GM21723 (cell line): ENCODE measurements around the gene KATNB1.
"Not testable (repeated sequence)": the region's sequence is repeated elsewhere in the genome, so short reads cannot be mapped to it uniquely, and the experiment has no call there.

ENCODE experiments used
- ATAC-seq: cut with Tn5 transposase; IDR thresholded peaks from one replicate; pipeline ENCODE4 v1.9.1; 2021; ENCODE audit warnings: mild to moderate bottlenecking, moderate library complexity; ENCODE audit not compliant: unreplicated experiment

The KATNB1 gene

GRCh38 chr16:57741660-57742191, 6.2 kb downstream of the KATNB1 start:
- no peak for ATAC-seq

DNA sequence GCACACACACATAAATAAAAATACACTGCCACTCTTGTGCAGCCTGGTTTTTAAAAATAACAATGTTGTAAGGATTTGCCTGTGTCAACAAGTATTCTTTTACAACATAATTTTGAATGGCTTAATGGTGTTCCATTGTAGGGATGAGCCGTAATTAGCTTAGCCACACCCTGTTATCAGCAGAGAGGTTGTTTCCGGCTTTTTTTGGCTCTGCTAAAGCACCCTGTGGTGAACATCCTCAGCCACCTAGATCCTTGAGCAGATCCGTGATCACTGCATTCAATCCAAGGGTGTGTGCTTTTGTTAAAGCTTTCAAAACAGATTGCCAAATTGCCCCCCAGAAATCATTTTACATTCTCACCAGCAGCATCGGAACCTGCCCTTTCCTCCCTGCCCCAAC, 7.0 kb downstream of the KATNB1 start:
- ATAC-seq = no peak

GRCh38 chr16:57743458-57743857, 7.9 kb downstream of the KATNB1 start:
- ATAC-seq = no peak

- ATAC-seq = no peak
These were observed 8.5 kb downstream of the KATNB1 start for GRCh38 chr16:57743886-57744641.

GRCh38 chr16:57744642-57744903, 9.0 kb downstream of the KATNB1 start:
- ATAC-seq = no peak

DNA sequence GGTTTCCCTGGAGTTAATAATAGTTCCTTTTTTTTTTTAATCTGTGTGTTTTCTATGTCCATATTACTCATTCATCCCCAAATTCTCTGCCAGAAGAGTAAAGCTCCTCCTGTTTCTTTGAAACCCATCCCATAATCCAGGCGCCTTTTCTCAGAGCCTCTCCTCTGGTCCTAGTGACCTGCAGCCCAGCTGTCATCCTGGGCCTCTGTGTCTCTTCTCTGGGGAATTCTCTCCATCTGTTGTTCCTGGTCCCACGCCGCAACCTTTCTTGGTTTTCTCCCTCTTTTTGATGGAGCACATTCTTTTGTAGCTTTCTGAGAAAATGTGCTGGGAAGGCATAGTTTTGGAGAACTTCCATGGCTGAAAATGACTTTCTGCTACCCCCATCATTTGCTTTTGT, 10.2 kb downstream of the KATNB1 start:
- ATAC-seq = no peak

DNA sequence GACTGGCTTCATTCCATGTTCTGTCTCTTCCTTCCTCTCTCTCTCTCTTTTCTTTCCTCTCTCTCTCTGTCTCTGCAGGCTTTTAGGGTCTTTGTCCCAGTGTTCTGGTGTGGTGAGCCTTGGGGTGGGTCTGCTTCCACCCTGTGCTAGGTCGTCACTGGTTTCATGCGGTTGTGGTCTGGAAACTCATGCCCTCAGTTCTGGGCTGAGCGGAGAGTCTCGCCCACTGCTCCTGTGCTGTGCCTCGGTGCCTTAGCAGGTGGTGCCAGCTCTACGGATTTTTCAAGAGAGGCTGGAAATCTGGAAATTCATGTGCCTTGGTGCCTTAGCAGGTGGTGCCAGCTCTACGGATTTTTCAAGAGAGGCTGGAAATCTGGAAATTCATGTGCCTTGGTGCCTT, 10.7 kb downstream of the KATNB1 start:
- not testable (repeated sequence) for ATAC-seq

GRCh38 chr16:57747091-57747490, 11.5 kb downstream of the KATNB1 start:
- no peak for ATAC-seq

- ATAC-seq = no peak
These were observed 11.9 kb downstream of the KATNB1 start for GRCh38 chr16:57747496-57747895.

GRCh38 chr16:57747996-57748395, 12.4 kb downstream of the KATNB1 start:
- no peak for ATAC-seq

DNA sequence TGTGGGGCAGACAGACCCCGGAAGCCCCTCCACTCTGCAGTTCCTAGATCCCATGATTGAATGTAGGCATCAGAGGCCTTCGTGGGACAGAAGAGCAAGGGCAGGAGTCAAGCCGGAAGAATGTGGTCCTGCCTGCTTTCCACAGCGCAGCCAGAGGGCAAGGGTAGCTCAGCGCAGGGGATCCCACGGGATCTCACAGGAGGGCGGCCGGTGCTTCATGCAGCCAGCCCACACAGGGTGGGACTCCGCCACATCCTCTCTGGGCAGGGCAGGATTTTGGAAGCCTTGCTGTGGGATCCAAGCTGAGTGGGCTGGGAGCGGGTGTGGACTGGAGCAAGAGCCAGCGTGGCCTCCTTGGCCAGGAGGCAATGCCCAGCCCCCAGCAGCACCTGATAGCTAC, 13.0 kb downstream of the KATNB1 start:
- no peak for ATAC-seq

GRCh38 chr16:57749101-57749692, 13.6 kb downstream of the KATNB1 start:
- no peak for ATAC-seq

DNA sequence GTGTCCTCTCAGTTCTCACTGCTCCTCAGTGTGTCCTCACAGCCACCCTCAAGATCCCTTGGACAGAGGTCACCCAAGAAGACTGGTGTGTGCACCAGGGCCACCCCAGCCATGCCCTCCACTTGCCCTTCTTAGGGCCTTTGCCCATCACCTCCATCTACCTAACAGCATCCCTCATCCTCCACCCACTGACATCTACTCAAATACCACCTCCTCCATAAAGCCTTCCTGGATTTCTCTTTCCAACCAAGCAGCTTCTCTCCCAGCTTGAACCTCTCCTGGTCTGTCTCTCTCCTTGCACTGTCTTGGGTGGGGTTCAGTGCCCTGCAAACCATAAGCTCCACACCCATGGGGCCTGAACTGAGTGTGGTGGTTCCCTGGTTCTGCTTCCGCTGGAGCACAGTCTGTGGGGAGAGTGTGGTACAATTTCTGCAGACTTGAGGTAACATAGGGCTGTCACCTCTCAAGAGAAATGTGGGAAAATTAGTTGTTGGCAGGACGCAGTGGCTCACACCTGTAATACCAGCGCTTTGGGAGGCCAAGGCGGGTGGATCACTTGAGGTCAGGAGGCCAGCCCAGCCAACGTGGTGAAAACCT, 14.4 kb downstream of the KATNB1 start:
- no peak for ATAC-seq

DNA sequence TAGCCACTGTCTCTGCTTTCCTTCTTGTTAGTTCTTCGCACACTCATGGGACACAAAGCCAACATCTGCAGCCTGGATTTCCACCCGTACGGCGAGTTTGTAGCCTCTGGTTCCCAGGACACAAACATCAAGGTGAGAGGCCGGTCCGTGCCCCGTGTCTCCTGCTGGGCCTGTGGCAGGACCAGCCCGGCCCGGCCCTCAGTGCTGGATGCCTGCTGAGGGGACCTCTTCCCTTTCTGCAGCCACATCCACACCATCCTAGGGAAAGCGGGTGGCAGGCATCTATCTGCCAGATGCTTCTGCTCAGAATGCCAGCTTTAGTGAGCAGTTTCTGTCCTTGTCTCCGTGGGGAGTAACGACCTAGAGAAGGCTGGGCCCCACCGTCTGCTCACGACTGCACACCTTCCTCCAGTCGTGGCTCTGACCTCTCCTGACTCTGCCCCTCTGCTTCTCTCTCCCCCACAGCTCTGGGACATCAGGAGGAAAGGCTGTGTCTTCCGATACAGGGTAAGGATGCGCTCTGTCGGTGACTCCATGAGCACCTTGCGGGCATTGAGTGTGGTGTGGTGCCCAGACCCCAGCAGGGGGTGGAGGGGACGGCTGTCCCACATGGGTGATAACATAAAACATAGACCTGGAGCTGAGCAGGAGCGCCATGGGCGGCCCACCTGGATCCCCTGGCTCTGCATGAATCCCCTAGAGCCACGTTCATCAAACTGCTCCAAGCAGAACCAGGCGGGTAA, 15.4 kb downstream of the KATNB1 start:
- ATAC-seq = no peak

DNA sequence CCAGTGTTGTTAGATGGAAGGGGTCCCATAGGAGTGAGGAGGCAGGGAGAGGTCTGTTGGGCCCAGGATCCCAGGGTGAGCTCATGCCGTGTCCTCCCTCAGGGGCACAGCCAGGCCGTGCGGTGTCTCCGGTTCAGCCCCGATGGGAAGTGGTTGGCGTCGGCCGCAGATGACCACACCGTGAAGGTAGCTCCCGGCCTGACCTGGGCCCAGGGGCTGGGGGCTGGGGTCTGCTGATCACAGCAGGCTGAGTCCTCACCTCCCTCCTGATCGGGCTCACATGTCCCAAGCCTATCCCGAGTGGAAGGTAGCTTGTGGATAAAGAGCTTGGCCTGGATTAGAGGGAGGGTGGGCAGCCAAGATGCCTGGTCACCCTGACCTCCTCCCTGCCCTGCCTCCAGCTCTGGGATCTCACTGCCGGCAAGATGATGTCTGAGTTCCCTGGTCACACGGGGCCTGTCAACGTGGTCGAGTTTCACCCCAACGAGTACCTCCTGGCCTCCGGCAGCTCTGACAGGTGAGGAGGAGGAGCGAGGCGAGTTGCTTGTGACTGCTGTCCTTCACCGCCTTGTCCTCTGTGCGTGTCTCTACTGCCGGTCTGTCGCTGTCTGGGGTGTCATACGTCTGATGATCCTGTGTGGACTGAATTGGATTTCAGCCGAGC, 16.1 kb downstream of the KATNB1 start:
- ATAC-seq = no peak

DNA sequence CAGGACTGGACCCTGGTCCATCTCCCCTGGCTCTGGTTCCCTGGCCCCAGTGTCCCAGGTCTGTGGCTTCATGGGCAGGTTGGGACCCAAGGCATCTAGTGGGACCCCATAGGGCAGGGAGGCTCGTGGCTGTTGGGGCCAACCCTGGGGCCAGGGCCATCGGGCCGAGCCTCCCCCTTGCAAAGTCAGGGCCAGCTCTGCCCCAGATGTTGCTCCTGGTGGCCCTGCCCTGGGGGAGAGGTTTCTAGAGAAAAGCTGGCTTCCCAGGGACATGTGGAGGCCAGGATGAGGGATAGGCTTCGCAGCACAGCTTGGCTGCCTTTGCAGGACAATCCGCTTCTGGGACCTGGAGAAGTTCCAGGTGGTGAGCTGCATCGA, 16.6 kb downstream of the KATNB1 start:
- ATAC-seq = no peak

DNA sequence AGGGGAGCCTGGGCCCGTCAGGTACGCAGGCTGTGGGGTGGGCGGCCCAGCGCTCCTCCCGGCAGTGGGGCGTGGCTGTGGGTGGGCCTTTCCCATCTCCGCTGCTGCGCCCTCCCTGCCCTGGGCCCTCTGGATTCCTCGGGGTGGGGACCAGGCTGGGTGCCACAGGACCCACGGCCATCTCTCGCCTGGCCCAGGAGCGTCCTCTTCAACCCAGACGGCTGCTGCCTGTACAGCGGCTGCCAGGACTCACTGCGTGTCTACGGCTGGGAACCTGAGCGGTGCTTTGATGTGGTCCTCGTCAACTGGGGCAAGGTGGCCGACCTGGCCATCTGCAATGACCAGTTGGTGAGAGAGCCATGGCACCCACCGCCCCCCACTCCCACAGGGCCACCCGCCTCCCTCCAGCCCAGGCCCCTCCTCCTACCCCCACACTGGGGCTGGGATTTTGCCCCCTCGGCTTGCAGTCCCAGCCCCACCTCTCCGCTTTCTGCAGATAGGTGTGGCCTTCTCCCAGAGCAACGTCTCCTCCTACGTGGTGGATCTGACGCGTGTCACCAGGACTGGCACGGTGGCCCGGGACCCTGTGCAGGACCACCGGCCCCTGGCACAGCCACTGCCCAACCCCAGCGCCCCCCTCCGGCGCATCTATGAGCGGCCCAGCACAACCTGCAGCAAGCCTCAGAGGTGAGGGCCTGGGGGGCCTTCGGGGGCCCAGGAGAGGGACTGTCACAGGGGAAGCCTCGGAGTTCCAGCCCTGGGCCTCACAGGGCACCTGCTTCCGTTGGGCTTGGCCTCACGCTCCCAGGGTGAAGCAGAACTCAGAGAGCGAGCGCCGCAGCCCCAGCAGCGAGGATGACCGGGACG, 17.2 kb downstream of the KATNB1 start:
- no peak for ATAC-seq

DNA sequence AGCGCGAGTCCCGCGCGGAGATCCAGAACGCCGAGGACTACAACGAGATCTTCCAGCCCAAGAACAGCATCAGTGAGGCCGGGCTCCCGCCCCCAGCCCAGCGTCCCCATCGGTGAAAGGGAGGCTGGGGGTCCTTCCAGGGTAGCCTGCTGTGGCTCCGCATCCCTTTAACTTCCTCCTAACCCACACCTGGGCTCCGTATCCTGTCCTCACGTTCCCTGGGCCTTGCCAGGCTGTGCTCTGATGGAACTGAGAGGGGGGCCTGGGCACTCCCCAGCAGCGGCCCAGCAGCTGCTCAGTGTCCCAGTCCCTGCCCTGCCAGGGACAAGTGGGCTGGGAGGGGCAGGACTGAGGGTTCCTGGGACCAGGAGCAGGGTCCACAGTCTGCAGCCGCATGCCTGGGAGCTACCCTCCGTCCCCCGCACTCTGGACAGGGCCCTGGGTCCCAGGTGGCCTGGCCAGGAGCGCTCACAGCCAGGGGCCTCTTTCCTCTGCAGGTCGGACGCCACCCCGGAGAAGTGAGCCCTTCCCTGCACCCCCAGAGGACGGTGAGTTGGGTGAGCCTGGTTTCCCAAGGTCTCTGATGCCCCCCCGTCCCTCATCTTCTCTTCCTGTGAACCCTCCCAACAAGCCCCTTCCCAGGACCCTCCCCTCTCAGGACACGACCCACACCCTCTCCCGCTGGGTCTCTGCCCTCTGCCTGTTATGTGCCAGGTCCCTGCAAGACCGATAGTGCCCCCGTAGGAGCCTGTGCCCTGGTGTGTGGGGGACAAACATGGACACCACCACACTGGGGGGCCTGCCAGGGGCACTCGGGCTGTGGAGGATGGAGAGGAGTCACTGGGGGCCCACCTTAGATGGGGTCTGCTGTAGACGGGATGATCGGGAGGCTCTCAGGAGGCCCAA, 18.1 kb downstream of the KATNB1 start:
- no peak for ATAC-seq

- ATAC-seq = no peak
These were observed 18.9 kb downstream of the KATNB1 start for GRCh38 chr16:57754354-57755060.
